NAMALWA (cell line): ENCODE results near the gene ZMYND11.
"Not testable (repeated sequence)": the region's sequence is repeated elsewhere in the genome, so short reads cannot be mapped to it uniquely, and the experiment has no call there.

Experiments
- DNase-seq: peaks from one replicate; pipeline ENCODE4 v3.0.0-alpha.2; 2015; ENCODE audit warnings: low spot score

The ZMYND11 gene

DNA sequence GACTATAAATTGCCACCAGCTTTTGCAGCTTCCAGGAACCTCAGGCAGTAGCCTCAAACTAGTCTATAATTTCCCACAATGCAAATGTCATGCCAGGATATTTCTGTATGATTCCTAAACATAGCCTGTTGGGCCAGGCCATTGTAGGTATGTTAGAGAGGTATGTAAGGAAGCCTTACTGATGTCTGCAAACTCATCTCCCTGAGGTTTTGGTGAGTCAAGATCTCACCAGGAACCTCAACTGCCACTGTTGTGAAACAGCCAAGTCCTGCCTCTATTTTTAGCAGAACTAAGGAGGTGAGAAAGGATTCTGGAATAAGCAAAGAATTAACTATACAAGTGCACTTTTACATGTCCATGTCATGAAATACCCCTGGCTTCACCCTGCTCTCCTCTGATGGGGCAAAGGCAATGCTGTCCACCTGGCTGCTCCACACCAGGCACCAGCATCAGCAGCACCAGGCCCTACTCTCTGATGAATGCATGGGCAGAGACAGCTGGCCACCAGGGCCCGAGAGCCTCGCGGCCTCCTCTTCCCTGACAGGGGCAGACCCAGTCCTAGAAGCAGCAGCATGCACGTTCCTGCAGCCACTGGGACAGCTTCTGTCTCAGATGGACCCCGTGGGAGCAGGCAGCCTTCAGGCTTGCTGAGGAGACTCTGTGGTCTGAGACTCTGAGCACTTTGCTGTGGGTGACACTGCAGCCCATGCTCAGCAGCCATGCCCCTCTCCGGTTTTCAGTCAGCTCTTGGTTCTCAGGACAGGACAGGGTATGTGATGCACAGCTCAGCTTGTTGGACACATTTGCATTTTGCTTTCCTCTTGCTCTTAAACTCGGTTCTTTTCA lies 147.3 kb downstream of the ZMYND11 start:
- no peak for DNase-seq

DNA sequence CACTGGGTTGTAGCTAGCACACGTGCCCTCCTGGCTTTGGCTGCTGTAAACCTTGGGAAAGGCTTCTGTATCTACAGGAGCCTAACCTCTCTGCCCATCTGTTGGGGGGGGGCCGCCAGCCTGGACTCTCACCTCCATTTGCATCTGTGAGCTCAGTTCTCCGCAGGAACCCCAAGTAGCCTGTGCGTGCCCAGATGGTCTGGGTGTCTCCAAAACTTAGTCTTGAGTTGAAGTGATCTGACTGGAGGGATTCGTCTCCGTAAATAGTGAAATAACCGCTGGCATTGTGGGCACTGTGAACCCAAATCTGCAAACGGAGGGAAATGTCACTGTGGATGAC lies 147.9 kb downstream of the ZMYND11 start:
- no peak for DNase-seq

DNA sequence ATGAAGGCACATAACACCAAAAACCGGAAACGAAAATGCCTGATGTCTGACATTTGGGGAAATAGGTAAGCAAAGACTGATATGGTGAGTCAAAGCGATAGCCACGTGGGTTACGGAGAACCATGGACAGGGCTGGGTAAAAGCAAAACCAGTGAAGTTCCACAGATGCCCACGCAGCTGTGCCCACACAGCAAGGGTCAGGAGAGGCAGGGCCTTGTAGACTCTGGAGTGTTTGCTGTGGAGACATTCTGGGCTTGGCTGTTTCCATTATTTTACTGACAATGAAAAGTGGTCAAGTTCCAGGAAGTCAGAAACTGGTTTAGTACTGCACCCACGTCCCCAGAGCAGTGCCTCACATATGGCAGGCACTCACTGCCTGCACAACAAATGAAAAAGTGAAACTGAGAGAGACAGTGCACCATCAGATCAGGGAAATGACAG lies 148.7 kb downstream of the ZMYND11 start:
- no peak for DNase-seq

- DNase-seq, result no peak
Observed at GRCh38 chr10:285216-285615, 150.0 kb downstream of the ZMYND11 start.

- DNase-seq, result no peak
Observed at GRCh38 chr10:287026-287709, 151.9 kb downstream of the ZMYND11 start.

DNA sequence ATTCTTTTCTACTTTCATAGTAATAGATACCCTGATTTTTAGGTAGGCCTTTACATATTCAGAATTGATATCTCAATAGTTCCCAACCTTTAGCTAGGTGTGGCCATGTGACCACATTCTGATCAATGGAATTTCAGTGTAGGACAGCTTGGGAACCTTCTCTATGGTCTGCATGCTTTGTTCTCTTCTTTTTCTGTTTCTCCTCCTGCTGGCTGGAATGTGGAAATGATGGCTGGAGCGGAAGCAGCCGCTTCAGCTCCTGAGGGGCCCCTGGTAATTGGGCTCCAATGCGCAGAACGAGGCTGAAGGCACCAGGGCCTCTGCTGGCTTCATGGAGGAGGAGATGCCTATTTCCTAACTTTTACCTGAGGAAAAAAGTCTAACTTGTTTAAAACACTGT lies 152.6 kb downstream of the ZMYND11 start:
- DNase-seq, result no peak

GRCh38 chr10:288316-289200 lies 153.3 kb downstream of the ZMYND11 start:
- DNase-seq, result no peak

- no peak for DNase-seq
Observed at GRCh38 chr10:289581-289980, 154.3 kb downstream of the ZMYND11 start.

DNA sequence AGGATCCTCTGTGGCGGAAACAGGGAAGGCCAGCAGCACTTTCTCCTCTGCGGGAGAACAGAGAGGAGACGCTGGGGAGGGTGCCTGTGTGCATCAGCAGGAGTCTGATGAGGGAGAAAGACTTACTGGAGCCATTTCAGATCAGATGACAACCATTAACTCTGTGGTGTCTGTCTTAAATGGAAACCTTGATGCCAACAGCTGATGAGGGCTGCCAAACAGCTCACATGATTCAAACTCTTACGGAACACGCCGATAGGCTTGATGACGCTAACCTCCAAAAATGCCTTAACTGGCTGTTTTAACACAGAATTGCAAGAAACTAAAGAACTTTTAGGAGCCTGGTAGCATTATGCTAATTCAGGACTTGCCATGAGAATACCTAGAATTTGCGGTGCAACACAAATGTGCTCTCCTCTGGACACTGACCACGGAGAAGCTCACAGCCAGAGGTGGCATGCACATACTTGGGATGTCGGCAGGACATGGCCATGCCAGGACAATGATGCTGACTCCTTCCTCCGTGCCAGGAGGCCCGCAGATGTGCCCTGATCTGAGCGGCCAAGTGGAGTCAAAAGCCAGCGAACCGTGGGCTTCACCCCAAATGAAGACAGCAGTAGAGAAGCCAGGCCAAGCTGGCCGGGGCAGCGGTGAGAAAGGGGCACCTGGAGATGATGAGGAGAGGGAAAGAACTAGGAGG lies 154.9 kb downstream of the ZMYND11 start:
- DNase-seq, result no peak

GRCh38 chr10:293636-294035 lies 158.4 kb downstream of the ZMYND11 start:
- DNase-seq, result no peak

DNA sequence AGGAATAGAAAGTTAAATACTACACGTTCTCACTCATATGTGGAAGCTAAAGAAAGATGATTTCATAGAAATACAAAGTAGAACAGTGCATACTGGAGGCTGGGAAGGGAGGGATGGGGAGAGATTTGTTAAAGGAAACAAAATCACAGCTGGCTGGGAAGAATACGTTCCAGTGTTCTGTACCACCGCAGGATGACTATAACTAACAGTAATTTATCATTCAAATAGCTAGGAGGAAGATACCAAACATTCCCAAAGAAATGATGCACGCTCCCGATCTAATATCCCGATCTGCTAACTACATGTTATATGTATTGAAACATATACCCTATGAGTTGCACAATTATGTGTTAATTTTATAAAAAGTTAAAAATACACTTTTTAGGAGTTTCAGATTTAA lies 162.3 kb downstream of the ZMYND11 start:
- no peak for DNase-seq

- no peak for DNase-seq
Observed at GRCh38 chr10:298033-298432, 162.8 kb downstream of the ZMYND11 start.

GRCh38 chr10:299512-299911 lies 164.3 kb downstream of the ZMYND11 start:
- no peak for DNase-seq

DNA sequence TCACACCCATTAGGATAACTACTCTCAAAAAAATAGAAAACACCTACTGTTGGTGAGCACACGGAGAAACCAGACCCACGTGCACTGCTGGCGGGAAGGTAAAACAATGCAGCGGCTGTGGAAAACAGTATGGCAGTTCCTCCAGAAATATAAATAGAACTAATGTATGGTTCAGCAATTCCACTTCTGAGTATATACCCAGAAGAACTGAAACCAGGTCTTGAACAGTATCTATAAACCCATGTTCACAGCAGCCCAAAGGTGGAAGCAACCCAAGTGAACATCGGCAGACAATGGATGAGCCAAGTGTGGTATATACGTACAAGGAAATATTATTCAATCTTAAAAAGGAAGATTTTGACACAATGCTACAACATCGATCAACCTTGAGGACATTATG lies 164.7 kb downstream of the ZMYND11 start:
- DNase-seq, result no peak

DNA sequence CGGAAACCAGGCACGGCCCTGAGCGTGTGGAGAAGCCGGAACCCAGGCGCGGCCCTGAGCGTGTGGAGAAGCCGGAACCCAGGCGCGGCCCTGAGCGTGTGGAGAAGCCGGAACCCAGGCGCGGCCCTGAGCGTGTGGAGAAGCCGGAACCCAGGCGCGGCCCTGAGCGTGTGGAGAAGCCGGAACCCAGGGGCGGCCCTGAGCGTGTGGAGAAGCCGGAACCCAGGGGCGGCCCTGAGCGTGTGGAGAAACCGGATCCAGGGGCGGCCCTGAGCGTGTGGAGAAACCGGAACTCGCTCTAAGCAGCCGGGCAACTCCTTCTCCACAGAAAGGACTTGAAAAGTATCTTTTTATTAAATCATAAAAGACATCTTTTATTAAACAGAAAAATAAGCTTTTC lies 165.3 kb downstream of the ZMYND11 start:
- not testable (repeated sequence) for DNase-seq

- no peak for DNase-seq
Observed at GRCh38 chr10:301536-301935, 166.3 kb downstream of the ZMYND11 start.
